SK-N-SH (cell line): Measurements from ENCODE around the gene ALG3. TPM values are rescaled to one million over a fixed set of nuclear protein-coding genes. Genes with fewer than 3 reads are reported as not detected.

Experiments
- CTCF ChIA-PET: fragments of 300-600, 350-600 bp; formaldehyde crosslinking; extraction: SDS; loops from one replicate; lab custom pipeline; 2021; lab: Yijun Ruan, JAX
- POLR2A ChIA-PET: fragments of 350-600 bp; sonication (Branson Sonifier 250); formaldehyde crosslinking; extraction: SDS; loops from one replicate; lab custom pipeline; 2020; ENCODE audit warnings: antibody characterized with exemption, inconsistent platforms; lab: Yijun Ruan, JAX
- DNase-seq: peaks from one replicate; pipeline ENCODE4 v3.0.0; 2012
- H2AFZ ChIP-seq: fragments of 200-600 bp; sonication (generic); 2 replicates; pipeline ENCODE4 v1.8.1; 2016; ENCODE audit warnings: antibody characterized with exemption, mild to moderate bottlenecking, low read depth
- H3F3A ChIP-seq: fragments of 200-600 bp; sonication (generic); replicated peaks from 2 replicates; pipeline ENCODE3; 2016; ENCODE audit warnings: antibody characterized with exemption, mild to moderate bottlenecking; ENCODE audit not compliant: insufficient read depth
- H3K27ac ChIP-seq, 2 experiments: fragments of 200-500 bp in 1 of 2; fragments of 200-600 bp in 1 of 2; sonication (Bioruptor generic) in 1 of 2; sonication (generic), shearing (Covaris generic) in 1 of 2; 2 replicates each; pipeline versions ENCODE4 v1.5.1 to v1.6.1; 2014 to 2016; ENCODE audit warnings: low read depth in 2 of 2, inconsistent platforms in 1 of 2, low read length in 1 of 2, mild to moderate bottlenecking in 1 of 2, mixed read lengths in 1 of 2
- H3K27me3 ChIP-seq: fragments of 200-600 bp; sonication (generic), shearing (Covaris generic); 2 replicates; pipeline ENCODE4 v1.6.1; 2016; ENCODE audit warnings: mixed run types; ENCODE audit not compliant: insufficient read depth
- H3K36me3 ChIP-seq, 2 experiments: fragments of 200-500 bp in 1 of 2; fragments of 200-600 bp in 1 of 2; sonication (Bioruptor generic) in 1 of 2; sonication (generic) in 1 of 2; replicated peaks in 1 of 2; 2 replicates each; pipeline versions ENCODE3 to v1.5.1; 2014 to 2016; ENCODE audit warnings: low read length in 1 of 2, mild to moderate bottlenecking in 1 of 2; ENCODE audit not compliant: insufficient read depth in 2 of 2, control insufficient read depth in 1 of 2
- H3K4me1 ChIP-seq, 2 experiments: fragments of 200-500 bp in 1 of 2; fragments of 200-600 bp in 1 of 2; sonication (Bioruptor generic) in 1 of 2; sonication (generic), shearing (Covaris generic) in 1 of 2; 2 replicates each; pipeline versions ENCODE4 v1.5.1 to v1.6.1; 2014 to 2016; ENCODE audit warnings: low read depth in 1 of 2, low read length in 1 of 2, mixed run types in 1 of 2; ENCODE audit not compliant: insufficient read depth in 2 of 2, control insufficient read depth in 1 of 2
- H3K4me2 ChIP-seq: fragments of 200-600 bp; sonication (generic), shearing (Covaris generic); 2 replicates; pipeline ENCODE4 v1.6.1; 2017; ENCODE audit warnings: mixed run types
- H3K4me3 ChIP-seq, 2 experiments: fragments of 200-500 bp in 1 of 2; fragments of 200-600 bp in 1 of 2; sonication (Bioruptor generic) in 1 of 2; sonication (generic), shearing (Covaris generic) in 1 of 2; 2 replicates each; pipeline versions ENCODE4 v1.5.1 to v1.8.1; 2014 to 2016; ENCODE audit warnings: low read depth in 2 of 2, inconsistent platforms in 1 of 2, low read length in 1 of 2, mild to moderate bottlenecking in 1 of 2, mixed read lengths in 1 of 2, moderate library complexity in 1 of 2
- H3K79me2 ChIP-seq: fragments of 200-600 bp; sonication (generic); 2 replicates; pipeline ENCODE4 v1.8.1; 2017; ENCODE audit warnings: mild to moderate bottlenecking; ENCODE audit not compliant: insufficient read depth
- H3K9ac ChIP-seq: fragments of 200-600 bp; sonication (generic); 2 replicates; pipeline ENCODE4 v1.6.1; 2017; ENCODE audit warnings: mixed run types
- H3K9me2 ChIP-seq: fragments of 200-600 bp; sonication (generic); 2 replicates; pipeline ENCODE4 v1.6.1; 2017; ENCODE audit warnings: mixed run types
- H3K9me3 ChIP-seq: fragments of 200-600 bp; sonication (generic); 2 replicates; pipeline ENCODE4 v1.6.1; 2017; ENCODE audit warnings: mixed run types, mild to moderate bottlenecking, moderate library complexity
- H4K20me1 ChIP-seq: fragments of 200-600 bp; sonication (generic); 2 replicates; pipeline ENCODE4 v1.6.1; 2017; ENCODE audit warnings: mild to moderate bottlenecking, mixed run types; ENCODE audit not compliant: insufficient read depth
- CHD2 ChIP-seq: fragments of 150-350 bp; IDR thresholded peaks from 2 replicates; pipeline ENCODE4 v1.6.1; 2018; ENCODE audit warnings: low read length; ENCODE audit not compliant: partially characterized antibody
- ELF1 ChIP-seq: IDR thresholded peaks from 2 replicates; pipeline ENCODE4 v1.4.0; 2012
- EP300 ChIP-seq, 2 experiments: IDR thresholded peaks; 2 replicates each; pipeline versions ENCODE4 v1.4.0 to v1.6.1; 2012; ENCODE audit warnings: borderline replicate concordance in 1 of 2, low read depth in 1 of 2, low read length in 1 of 2
- EZH2phosphoT487 ChIP-seq: fragments of 200-600 bp; sonication (generic); IDR thresholded peaks from 2 replicates; pipeline ENCODE4 v1.6.1; 2017; ENCODE audit warnings: low read depth, mixed run types, mild to moderate bottlenecking, antibody characterized with exemption, moderate library complexity, borderline replicate concordance
- FOSL2 ChIP-seq: IDR thresholded peaks from 2 replicates; pipeline ENCODE4 v1.4.0; 2012; ENCODE audit warnings: low read depth, mild to moderate bottlenecking, moderate library complexity, borderline replicate concordance
- GATA2 ChIP-seq: sonication (generic); formaldehyde crosslinking; IDR thresholded peaks from 2 replicates; pipeline ENCODE4 v1.5.0; 2020; ENCODE audit warnings: mild to moderate bottlenecking, missing genetic modification reagents
- MAX ChIP-seq: IDR thresholded peaks from 2 replicates; pipeline ENCODE4 v1.4.0; 2012; ENCODE audit warnings: low read depth
- MEF2A ChIP-seq: IDR thresholded peaks from 2 replicates; pipeline ENCODE4 v1.4.0; 2012; ENCODE audit warnings: low read depth, borderline replicate concordance
- RXRA ChIP-seq: IDR thresholded peaks from 2 replicates; pipeline ENCODE4 v1.4.0; 2012; ENCODE audit warnings: low read depth, mild to moderate bottlenecking, borderline replicate concordance
- SIN3A ChIP-seq: IDR thresholded peaks from 2 replicates; pipeline ENCODE4 v1.6.1; 2012; ENCODE audit warnings: low read depth, mild to moderate bottlenecking, low read length, moderate library complexity, borderline replicate concordance
- TCF12 ChIP-seq: IDR thresholded peaks from 2 replicates; pipeline ENCODE4 v1.4.0; 2012
- YY1 ChIP-seq: IDR thresholded peaks from 2 replicates; pipeline ENCODE4 v1.4.0; 2012; ENCODE audit warnings: low read depth, mild to moderate bottlenecking
- ZBTB33 ChIP-seq: IDR thresholded peaks from 2 replicates; pipeline ENCODE4 v1.4.0; 2012; ENCODE audit warnings: low read depth, borderline replicate concordance
- WGBS: methylation state at CpG from one replicate; pipeline ENCODE4 v1.1.6; 2017; ENCODE audit warnings: low lambda C conversion rate; 5-methylcytosine and 5-hydroxymethylcytosine counted together
- polyA plus RNA-seq, 3 experiments: library from polyadenylated mRNA; depleted of rRNA; stranded (reverse); fragments of >200 nt; gene quantifications; 2 replicates each; pipeline ENCODE4 v1.2.3, GENCODE V29; 2012
- TF ChIP-seq, protein P1 (sequence below): fragments of 200-600 bp; sonication (generic); IDR thresholded peaks from 2 replicates; pipeline ENCODE4 v1.6.1; 2017; ENCODE audit warnings: antibody characterized with exemption, mild to moderate bottlenecking, moderate library complexity
- TF ChIP-seq, protein P2 (sequence below): IDR thresholded peaks from 2 replicates; pipeline ENCODE4 v1.6.1; 2012; ENCODE audit warnings: mild to moderate bottlenecking, low read depth, low read length, moderate library complexity

Gene ALG3
- polyA plus RNA-seq, 1 of the 3 experiments (the other 2 are of a cell fraction), result 66.0 TPM

- 94% methylated on average over 6 of the region's 6 CpGs for WGBS
- no peaks in the 10 kb centered on the region for H3K9me2 ChIP-seq
- H3K79me2 ChIP-seq, result no peaks in the 10 kb centered on the region
- H2AFZ ChIP-seq, result no peak overlapping the region
- no peaks in the 10 kb centered on the region for H4K20me1 ChIP-seq
- no peaks in the 10 kb centered on the region for H3K9me3 ChIP-seq
- H3K27ac ChIP-seq, result no peak overlapping the region
- no peaks in the 10 kb centered on the region for H3K4me1 ChIP-seq
- POLR2A ChIA-PET, result no interaction called here
- CTCF ChIA-PET, result interaction anchor here (0.7 to 3.2 kb wide), 3 partner anchors 31 to 53 kb away, joined by 3 to 15 read pairs (median 6); partner anchors contain the start of gene EEF1AKMT4
- peaks cover 10 to 36% of the 10 kb centered on the region in 2 experiments for H3K36me3 ChIP-seq
- no peak for DNase-seq
- H3F3A ChIP-seq, result no peaks in the 10 kb centered on the region
- H3K27me3 ChIP-seq, result no peaks in the 10 kb centered on the region
- no peak overlapping the region for H3K9ac ChIP-seq
- no peak for TF ChIP-seq SIN3A
- TF ChIP-seq FOSL2, result no peak
- TF ChIP-seq TCF12, result no peak
- TF ChIP-seq GATA2 (CRISPR knock-in tag), result no peak
- TF ChIP-seq EZH2phosphoT487, result no peak
- TF ChIP-seq ZBTB33, result no peak
- TF ChIP-seq, protein P1, sequence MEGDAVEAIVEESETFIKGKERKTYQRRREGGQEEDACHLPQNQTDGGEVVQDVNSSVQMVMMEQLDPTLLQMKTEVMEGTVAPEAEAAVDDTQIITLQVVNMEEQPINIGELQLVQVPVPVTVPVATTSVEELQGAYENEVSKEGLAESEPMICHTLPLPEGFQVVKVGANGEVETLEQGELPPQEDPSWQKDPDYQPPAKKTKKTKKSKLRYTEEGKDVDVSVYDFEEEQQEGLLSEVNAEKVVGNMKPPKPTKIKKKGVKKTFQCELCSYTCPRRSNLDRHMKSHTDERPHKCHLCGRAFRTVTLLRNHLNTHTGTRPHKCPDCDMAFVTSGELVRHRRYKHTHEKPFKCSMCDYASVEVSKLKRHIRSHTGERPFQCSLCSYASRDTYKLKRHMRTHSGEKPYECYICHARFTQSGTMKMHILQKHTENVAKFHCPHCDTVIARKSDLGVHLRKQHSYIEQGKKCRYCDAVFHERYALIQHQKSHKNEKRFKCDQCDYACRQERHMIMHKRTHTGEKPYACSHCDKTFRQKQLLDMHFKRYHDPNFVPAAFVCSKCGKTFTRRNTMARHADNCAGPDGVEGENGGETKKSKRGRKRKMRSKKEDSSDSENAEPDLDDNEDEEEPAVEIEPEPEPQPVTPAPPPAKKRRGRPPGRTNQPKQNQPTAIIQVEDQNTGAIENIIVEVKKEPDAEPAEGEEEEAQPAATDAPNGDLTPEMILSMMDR, result no peak
- TF ChIP-seq MEF2A, result no peak
- TF ChIP-seq RXRA, result no peak
- H3K4me3 ChIP-seq, result no peak overlapping the region
- H3K4me2 ChIP-seq, result no peak overlapping the region
These were observed 52.2 kb downstream of the ALG3 start for GRCh38 chr3:184196536-184196935.

GRCh38 chr3:184193991-184194539 lies 54.7 kb downstream of the ALG3 start:
- H3K9me2 ChIP-seq, result no peaks in the 10 kb centered on the region
- ChIA-PET CTCF (interaction anchor here (1.3 to 1.4 kb wide), 2 partner anchors 11 to 56 kb away, joined by 4 to 5 read pairs; partner anchors contain the start of gene EEF1AKMT4), POLR2A (no interaction called here)
- 0 out of 2 replicates have a peak, but pooled peaks cover 8% of the 10 kb centered on the region for H4K20me1 ChIP-seq
- H3K9me3 ChIP-seq, result no peaks in the 10 kb centered on the region
- H3K79me2 ChIP-seq, result peaks cover 11% of the 10 kb centered on the region; the same call in 1 of the 2 replicates
- WGBS, result 98% methylated on average over 6 of the region's 9 CpGs
- no peak for DNase-seq
- H3K4me2 ChIP-seq, result no peak overlapping the region
- no peak overlapping the region for H3K9ac ChIP-seq
- peaks cover 26 to 60% of the 10 kb centered on the region in 2 experiments for H3K36me3 ChIP-seq
- H3F3A ChIP-seq, result no peaks in the 10 kb centered on the region
- no peaks in the 10 kb centered on the region for H3K4me1 ChIP-seq
- no peak overlapping the region for H2AFZ ChIP-seq
- no peak overlapping the region for H3K4me3 ChIP-seq
- no peak overlapping the region for H3K27ac ChIP-seq
- H3K27me3 ChIP-seq, result no peaks in the 10 kb centered on the region
- TF ChIP-seq YY1, result no peak
- no peak for TF ChIP-seq EP300 (IDR thresholded peaks at IDR 0.05; ENCODE audit: borderline replicate concordance in 1 of 2, low read depth in 1 of 2, low read length in 1 of 2)
- TF ChIP-seq, protein P2, sequence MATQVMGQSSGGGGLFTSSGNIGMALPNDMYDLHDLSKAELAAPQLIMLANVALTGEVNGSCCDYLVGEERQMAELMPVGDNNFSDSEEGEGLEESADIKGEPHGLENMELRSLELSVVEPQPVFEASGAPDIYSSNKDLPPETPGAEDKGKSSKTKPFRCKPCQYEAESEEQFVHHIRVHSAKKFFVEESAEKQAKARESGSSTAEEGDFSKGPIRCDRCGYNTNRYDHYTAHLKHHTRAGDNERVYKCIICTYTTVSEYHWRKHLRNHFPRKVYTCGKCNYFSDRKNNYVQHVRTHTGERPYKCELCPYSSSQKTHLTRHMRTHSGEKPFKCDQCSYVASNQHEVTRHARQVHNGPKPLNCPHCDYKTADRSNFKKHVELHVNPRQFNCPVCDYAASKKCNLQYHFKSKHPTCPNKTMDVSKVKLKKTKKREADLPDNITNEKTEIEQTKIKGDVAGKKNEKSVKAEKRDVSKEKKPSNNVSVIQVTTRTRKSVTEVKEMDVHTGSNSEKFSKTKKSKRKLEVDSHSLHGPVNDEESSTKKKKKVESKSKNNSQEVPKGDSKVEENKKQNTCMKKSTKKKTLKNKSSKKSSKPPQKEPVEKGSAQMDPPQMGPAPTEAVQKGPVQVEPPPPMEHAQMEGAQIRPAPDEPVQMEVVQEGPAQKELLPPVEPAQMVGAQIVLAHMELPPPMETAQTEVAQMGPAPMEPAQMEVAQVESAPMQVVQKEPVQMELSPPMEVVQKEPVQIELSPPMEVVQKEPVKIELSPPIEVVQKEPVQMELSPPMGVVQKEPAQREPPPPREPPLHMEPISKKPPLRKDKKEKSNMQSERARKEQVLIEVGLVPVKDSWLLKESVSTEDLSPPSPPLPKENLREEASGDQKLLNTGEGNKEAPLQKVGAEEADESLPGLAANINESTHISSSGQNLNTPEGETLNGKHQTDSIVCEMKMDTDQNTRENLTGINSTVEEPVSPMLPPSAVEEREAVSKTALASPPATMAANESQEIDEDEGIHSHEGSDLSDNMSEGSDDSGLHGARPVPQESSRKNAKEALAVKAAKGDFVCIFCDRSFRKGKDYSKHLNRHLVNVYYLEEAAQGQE, result no peak
- TF ChIP-seq FOSL2, result no peak
- TF ChIP-seq SIN3A, result no peak
- no peak for TF ChIP-seq MAX
- TF ChIP-seq ELF1, result no peak
- TF ChIP-seq, protein P1, result no peak
- no peak for TF ChIP-seq CHD2
- no peak for TF ChIP-seq MEF2A
